Endothelial cell (in vitro differentiated cells): ENCODE measurements around the gene FBH1. TPM values are rescaled to one million over a fixed set of nuclear protein-coding genes. Genes with fewer than 3 reads are reported as not detected.
"Not testable (repeated sequence)": the region's sequence is repeated elsewhere in the genome, so short reads cannot be mapped to it uniquely, and the experiment has no call there.

Experiments used
- DNase-seq: peaks from one replicate; pipeline ENCODE4 v3.0.0; 2021; ENCODE audit warnings: low spot score
- H3K27ac Mint-ChIP-seq: one replicate; pipeline ENCODE4 v1.8.0; 2021; ENCODE audit warnings: mixed read lengths, inconsistent platforms; ENCODE audit not compliant: unreplicated experiment
- H3K27me3 Mint-ChIP-seq: one replicate; pipeline ENCODE4 v1.8.0; 2021; ENCODE audit warnings: mild to moderate bottlenecking, moderate library complexity, mixed read lengths, inconsistent platforms; ENCODE audit not compliant: unreplicated experiment
- H3K36me3 Mint-ChIP-seq: one replicate; pipeline ENCODE4 v1.8.0; 2021; ENCODE audit warnings: mild to moderate bottlenecking, low read depth, mixed read lengths, inconsistent platforms; ENCODE audit not compliant: unreplicated experiment
- H3K4me1 Mint-ChIP-seq: one replicate; pipeline ENCODE4 v1.8.0; 2021; ENCODE audit warnings: mild to moderate bottlenecking, mixed read lengths, inconsistent platforms; ENCODE audit not compliant: unreplicated experiment
- H3K4me3 Mint-ChIP-seq: one replicate; pipeline ENCODE4 v1.8.0; 2021; ENCODE audit warnings: mild to moderate bottlenecking, mixed read lengths, inconsistent platforms; ENCODE audit not compliant: unreplicated experiment
- H3K9me3 Mint-ChIP-seq: one replicate; pipeline ENCODE4 v1.8.0; 2021; ENCODE audit warnings: mixed read lengths, inconsistent platforms; ENCODE audit not compliant: unreplicated experiment
- total RNA-seq: library from RNA; stranded (reverse); fragmentation: NEBNext Ultra II Directional; extraction: Animal tissue kit (Norgen Biotek cat#: 25700); gene quantifications from one replicate; pipeline ENCODE4 v1.2.1, GENCODE V29; 2021; ENCODE audit not compliant: unreplicated experiment
- TF ChIP-seq, protein P1 (sequence below): fragments of 200-600 bp; sonication (generic); IDR thresholded peaks from one replicate; pipeline ENCODE4 v1.5.0; 2021; ENCODE audit warnings: antibody characterized with exemption; ENCODE audit not compliant: unreplicated experiment

Gene FBH1
- total RNA-seq, 1 donor from 2014 or later: 95.2 TPM

GRCh38 chr10:5903563-5903962 lies 13.5 kb downstream of the FBH1 start:
- H3K4me3 Mint-ChIP-seq: no peak overlapping the region
- peaks cover 17% of the 10 kb centered on the region for H3K36me3 Mint-ChIP-seq
- TF ChIP-seq, protein P1, sequence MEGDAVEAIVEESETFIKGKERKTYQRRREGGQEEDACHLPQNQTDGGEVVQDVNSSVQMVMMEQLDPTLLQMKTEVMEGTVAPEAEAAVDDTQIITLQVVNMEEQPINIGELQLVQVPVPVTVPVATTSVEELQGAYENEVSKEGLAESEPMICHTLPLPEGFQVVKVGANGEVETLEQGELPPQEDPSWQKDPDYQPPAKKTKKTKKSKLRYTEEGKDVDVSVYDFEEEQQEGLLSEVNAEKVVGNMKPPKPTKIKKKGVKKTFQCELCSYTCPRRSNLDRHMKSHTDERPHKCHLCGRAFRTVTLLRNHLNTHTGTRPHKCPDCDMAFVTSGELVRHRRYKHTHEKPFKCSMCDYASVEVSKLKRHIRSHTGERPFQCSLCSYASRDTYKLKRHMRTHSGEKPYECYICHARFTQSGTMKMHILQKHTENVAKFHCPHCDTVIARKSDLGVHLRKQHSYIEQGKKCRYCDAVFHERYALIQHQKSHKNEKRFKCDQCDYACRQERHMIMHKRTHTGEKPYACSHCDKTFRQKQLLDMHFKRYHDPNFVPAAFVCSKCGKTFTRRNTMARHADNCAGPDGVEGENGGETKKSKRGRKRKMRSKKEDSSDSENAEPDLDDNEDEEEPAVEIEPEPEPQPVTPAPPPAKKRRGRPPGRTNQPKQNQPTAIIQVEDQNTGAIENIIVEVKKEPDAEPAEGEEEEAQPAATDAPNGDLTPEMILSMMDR: no peak
- no peaks in the 10 kb centered on the region for H3K27me3 Mint-ChIP-seq
- DNase-seq: no peak
- H3K27ac Mint-ChIP-seq: no peak overlapping the region
- H3K4me1 Mint-ChIP-seq: peaks cover 6% of the 10 kb centered on the region
- no peaks in the 10 kb centered on the region for H3K9me3 Mint-ChIP-seq

- Mint-ChIP-seq H3K4me3 (no peak overlapping the region), H3K27ac (no peak overlapping the region), H3K36me3 (peaks cover 22% of the 10 kb centered on the region), H3K27me3 (no peaks in the 10 kb centered on the region), H3K4me1 (peaks cover 6% of the 10 kb centered on the region), H3K9me3 (no peaks in the 10 kb centered on the region)
- no peak for DNase-seq
- TF ChIP-seq, protein P1: no peak
Measured at GRCh38 chr10:5904227-5904626, 14.2 kb downstream of the FBH1 start.

DNA sequence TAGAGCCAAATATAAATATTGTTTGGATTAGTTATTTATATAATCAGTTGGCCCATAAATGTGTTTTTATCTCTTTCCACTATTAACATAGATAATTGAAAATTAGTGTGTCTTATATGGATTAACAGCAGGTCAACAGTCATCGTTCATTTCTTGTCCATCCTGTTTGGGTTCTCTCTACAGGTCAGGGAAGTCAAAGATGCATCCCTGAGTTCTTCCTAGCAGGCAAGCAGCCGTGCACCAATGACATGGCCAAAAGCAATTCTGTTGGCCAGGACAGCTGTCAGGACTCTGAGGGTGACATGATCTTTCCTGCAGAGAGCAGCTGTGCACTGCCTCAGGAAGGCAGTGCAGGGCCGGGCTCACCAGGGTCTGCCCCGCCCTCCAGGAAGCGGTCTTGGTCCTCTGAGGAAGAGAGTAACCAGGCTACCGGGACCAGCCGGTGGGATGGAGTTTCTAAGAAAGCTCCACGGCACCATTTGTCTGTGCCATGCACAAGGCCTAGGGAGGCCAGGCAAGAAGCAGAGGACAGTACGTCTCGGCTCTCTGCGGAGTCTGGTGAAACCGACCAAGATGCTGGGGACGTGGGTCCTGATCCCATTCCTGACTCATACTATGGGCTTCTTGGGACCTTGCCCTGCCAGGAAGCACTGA lies 15.9 kb downstream of the FBH1 start:
- Mint-ChIP-seq H3K36me3 (peaks cover 25% of the 10 kb centered on the region), H3K27me3 (peaks cover 2% of the 10 kb centered on the region), H3K27ac (no peak overlapping the region), H3K9me3 (no peaks in the 10 kb centered on the region), H3K4me3 (no peak overlapping the region), H3K4me1 (peaks cover 6% of the 10 kb centered on the region)
- TF ChIP-seq, protein P1: no peak
- DNase-seq: peak; percentile 15

DNA sequence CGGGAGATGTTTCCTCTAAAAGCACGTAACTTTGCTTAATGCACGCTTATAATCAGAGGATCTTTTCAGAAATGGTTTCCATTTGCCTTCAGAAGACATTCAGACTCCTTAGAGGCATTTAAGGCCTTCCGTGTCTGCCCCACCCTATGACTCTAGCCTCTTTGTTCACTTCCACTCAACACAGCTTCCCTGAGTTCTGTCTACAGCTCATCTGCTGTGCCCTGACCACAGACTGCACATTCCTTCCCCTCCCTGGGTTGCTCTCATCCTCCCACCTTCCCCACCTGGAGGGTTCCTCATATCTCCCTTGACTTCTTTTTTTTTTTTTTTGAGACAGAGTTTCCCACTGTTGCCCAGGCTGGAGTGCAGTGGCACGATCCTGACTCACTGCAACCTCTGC lies 16.6 kb downstream of the FBH1 start:
- TF ChIP-seq, protein P1: no peak
- Mint-ChIP-seq H3K27me3 (peaks cover 2% of the 10 kb centered on the region), H3K9me3 (no peaks in the 10 kb centered on the region), H3K36me3 (peaks cover 29% of the 10 kb centered on the region), H3K4me1 (peaks cover 6% of the 10 kb centered on the region), H3K4me3 (no peak overlapping the region), H3K27ac (peak overlapping the region; percentile 62)
- DNase-seq: no peak

DNA sequence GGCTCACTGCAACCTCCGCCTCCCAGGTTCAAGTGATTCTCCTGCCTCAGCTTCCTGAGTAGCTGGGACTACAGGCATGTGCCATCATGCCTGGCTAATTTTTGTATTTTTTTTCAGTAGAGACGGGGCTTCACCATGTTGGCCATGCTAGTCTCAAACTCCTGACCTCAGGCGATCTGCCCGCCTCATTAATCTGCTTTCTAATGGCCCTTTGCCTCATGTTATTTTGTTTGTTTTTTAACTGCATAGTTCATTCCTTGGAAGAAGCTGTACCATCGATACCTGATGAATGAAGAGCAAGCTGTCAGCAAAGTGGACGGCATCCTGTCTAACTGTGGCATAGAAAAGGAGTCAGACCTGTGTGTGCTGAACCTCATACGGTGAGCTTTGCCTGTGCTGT lies 18.6 kb downstream of the FBH1 start:
- H3K27me3 Mint-ChIP-seq, DNase-seq, H3K9me3 Mint-ChIP-seq, H3K4me1 Mint-ChIP-seq, H3K27ac Mint-ChIP-seq: not testable (repeated sequence)
- peak overlapping the region; percentile 67 for H3K4me3 Mint-ChIP-seq
- peaks cover 39% of the 10 kb centered on the region for H3K36me3 Mint-ChIP-seq
